GM21786 (cell line): Measurements from ENCODE around the gene FIBP.
"Not testable (repeated sequence)": the region's sequence is repeated elsewhere in the genome, so short reads cannot be mapped to it uniquely, and the experiment has no call there.

ENCODE experiments used
- ATAC-seq: cut with Tn5 transposase; IDR thresholded peaks from one replicate; pipeline ENCODE4 v1.9.1; 2021; ENCODE audit not compliant: unreplicated experiment

Gene FIBP

GRCh38 chr11:65849366-65849765 is 38.9 kb downstream of the FIBP start:
- ATAC-seq = no peak

- not testable (repeated sequence) for ATAC-seq
Measured at GRCh38 chr11:65848693-65849092, 39.6 kb downstream of the FIBP start.

GRCh38 chr11:65847746-65848145 is 40.5 kb downstream of the FIBP start:
- no peak for ATAC-seq

GRCh38 chr11:65844231-65844872 is 43.9 kb downstream of the FIBP start:
- ATAC-seq = no peak

GRCh38 chr11:65843811-65844210 is 44.5 kb downstream of the FIBP start:
- no peak for ATAC-seq

- ATAC-seq = no peak
Measured at GRCh38 chr11:65842144-65842543, 46.1 kb downstream of the FIBP start.

GRCh38 chr11:65834202-65834601 is 54.1 kb downstream of the FIBP start:
- no peak for ATAC-seq
